ENCODE data around the gene GMPS.

DNA sequence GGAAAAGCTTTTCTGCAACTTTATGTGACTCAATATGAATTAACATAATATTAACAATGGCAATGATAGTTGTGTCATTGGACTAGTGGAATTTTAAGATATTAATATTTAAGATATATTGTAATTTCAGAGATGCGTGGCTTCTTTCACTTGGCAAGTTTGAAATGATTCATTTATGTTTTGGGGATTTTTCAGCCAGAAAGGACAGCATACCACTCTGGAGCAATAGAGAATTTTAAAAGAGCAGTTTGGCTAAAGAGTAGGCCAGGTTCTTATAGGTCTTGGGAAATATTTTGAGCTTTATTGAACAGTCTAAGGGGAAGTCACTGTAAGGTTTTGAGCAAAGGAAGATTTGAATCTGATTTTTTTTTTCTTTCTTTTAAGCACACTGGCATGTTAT, 16.5 kb downstream of the GMPS start:
- TF ChIP-seq, protein P1, sequence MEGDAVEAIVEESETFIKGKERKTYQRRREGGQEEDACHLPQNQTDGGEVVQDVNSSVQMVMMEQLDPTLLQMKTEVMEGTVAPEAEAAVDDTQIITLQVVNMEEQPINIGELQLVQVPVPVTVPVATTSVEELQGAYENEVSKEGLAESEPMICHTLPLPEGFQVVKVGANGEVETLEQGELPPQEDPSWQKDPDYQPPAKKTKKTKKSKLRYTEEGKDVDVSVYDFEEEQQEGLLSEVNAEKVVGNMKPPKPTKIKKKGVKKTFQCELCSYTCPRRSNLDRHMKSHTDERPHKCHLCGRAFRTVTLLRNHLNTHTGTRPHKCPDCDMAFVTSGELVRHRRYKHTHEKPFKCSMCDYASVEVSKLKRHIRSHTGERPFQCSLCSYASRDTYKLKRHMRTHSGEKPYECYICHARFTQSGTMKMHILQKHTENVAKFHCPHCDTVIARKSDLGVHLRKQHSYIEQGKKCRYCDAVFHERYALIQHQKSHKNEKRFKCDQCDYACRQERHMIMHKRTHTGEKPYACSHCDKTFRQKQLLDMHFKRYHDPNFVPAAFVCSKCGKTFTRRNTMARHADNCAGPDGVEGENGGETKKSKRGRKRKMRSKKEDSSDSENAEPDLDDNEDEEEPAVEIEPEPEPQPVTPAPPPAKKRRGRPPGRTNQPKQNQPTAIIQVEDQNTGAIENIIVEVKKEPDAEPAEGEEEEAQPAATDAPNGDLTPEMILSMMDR (conservative IDR thresholded peaks at IDR 0.05; ENCODE audit: low read length) = no peak
- no peak for TF ChIP-seq EZH2phosphoT487 (IDR thresholded peaks at IDR 0.05; ENCODE audit: borderline replicate concordance)

Data from Loucy (cell line).